A172 (cell line): Measurements from ENCODE around the gene ANKRD31. TPM values are rescaled to one million over a fixed set of nuclear protein-coding genes. Genes with fewer than 3 reads are reported as not detected.
"Not testable (repeated sequence)": the region's sequence is repeated elsewhere in the genome, so short reads cannot be mapped to it uniquely, and the experiment has no call there.

Experiments
- DNase-seq: peaks from one replicate; pipeline ENCODE4 v3.0.0-alpha.2; 2015; ENCODE audit warnings: low spot score
- total RNA-seq: library from RNA; depleted of rRNA; stranded (reverse); fragments of >200 nt; shearing (Covaris generic); gene quantifications from 2 replicates; pipeline ENCODE4 v1.2.3, GENCODE V29; 2014

ANKRD31 gene
- total RNA-seq, 1 experiment from 2014 or later, result not detected

DNA sequence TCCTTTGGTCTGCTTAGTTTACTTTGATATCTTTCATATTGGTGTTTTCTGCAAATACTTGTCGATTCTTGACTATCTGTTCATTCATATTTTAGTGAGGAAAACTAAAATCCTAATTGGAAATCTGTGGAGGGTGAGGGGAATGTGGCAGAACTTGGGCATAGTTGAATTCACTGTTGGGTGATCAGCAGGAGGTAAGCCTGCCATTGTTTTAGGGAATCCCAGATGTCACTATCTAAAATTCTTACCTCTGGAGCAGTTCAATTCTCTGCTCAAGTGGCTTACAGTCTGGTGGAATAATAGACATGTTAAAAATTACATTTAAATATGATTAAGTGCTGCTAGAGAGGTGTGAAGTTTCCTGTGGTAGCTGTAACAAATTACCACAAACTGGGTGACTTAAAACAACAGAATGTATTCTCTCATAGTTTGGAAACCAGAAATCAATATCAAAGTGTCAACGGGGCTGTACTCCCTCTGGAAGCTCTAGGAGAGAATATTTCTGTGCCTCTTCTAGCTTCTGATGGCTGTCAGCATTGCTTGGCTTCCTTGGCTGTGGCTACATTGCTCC, 94.0 kb downstream of the ANKRD31 start:
- no peak for DNase-seq

DNA sequence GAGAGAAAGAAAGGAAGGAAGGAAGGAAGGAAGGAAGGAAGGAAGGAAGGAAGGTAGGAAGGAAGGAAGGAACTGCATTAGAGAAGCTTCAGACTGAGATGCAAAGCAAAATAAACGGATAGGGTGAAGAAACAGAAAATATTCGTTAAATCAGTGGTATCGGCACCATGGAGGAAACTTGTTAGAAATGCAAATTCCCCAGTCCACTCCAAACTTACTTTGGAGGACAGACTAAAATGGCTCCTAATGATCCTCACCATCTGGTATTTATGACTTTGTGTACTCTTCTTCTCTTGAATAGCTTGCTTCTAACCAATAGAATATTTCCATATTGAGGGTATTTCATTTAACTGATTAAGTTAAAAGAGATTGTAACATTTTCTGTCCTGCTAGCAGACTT, 96.4 kb downstream of the ANKRD31 start:
- no peak for DNase-seq

DNA sequence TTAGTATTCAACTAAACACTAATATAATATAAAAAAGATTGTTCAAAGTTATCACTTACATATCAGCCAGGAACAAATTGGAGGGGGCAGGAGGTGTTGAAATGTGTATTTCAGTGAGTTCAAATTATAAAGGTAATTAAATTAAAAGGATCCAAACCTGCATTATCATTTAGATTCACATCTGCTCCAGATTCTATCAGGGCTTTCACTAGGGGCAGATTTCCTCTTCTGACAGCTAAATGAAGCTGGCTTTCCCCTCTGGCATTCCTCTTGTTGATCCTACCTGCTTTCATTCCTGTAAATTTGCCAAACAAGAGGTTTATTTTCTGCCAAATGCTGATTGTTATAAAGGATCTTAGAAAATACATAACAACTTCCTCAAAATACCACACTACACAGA, 98.0 kb downstream of the ANKRD31 start:
- no peak for DNase-seq

DNA sequence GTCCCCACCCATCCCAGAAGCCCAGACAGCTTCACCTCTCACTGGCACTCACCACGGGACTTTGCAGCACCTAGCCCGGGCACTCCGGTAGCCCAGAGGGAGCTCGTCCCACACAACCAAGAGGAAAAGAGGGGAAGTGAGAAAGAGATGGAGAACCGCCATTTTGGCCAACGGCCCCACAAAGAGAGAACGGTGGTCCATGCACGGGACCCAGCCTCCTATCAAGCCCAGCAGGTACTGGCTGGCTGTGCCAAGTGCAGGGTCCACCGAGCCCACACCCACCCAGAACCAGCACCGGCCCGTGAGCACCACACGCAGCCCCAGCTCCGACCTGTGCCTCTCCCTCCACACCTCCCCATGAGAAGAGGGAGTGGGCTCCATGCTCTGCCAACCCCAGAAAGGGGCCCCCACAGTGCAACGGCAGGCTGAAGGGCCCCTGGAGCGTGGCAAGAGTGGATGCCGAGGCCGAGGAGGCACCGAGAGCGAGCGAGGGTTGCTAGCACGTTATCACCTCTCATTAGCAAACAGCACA, 105.8 kb downstream of the ANKRD31 start:
- no peak for DNase-seq

DNA sequence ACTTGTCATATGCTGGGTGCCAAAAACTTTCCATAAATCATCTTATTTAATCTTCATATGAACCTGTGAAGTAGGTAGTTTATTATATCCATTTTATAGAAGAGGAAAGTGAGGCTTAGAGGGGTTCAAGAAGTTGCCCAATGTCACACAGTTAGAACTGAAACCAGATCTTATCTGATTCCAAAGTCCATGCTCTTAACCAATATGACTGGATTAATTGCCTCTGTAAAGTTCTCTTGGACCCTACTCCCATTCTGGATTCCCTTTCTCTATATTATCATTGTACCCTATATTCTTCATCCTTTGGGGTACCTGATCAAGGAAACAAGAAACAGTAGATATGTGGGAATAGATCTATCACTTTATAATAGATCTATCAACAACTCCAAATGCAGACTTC, 119.8 kb downstream of the ANKRD31 start:
- DNase-seq, result no peak

DNA sequence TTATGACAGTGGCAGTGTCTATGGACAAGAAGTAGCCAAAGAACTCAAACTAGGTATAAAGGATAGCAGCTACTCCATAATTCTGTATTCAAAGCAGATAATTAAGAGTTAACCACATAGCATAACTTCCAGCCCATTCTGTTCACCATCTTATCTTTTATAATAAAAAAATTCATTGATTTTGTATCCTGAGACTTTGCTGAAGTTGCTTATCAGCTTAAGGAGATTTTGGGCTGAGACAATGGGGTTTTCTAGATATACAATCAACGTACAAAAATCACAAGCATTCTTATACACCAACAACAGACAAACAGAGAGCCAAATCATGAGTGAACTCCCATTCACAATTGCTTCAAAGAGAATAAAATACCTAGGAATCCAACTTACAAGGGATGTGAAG, 122.4 kb downstream of the ANKRD31 start:
- peak; percentile 21 for DNase-seq

DNA sequence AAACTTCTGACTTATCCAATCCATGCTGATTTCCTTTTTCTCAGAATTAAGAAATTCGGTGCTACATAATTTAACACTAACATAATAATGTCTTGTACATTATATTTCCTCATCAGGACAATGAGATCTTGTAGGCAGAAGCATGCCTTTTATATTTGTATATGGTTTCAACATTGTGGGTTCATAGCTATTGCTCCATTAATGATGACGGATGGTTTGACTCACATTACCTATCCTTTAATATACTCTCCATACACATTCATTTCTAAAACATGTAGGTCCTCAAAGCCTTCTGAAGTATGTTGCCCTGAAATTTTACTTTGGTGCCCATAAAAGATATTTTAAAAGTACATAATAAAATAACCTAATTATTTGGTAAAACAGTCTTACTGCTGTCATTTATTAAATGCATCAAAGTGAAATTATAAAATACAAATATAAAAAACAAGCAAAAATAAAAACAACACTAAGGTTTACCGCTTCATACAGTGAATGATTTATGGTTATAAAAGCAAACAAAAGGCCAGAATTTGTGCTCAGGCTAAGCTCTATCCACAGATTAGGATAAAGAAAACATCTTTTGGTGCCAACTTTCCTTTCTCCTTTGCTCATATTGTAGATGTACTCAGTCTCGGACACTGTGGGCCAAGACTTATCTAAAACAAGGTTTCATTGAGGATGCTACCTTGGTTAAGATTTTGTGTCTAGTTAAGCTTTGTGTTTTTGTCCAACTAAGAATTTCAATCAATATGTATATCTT, 123.1 kb downstream of the ANKRD31 start:
- DNase-seq, result no peak

DNA sequence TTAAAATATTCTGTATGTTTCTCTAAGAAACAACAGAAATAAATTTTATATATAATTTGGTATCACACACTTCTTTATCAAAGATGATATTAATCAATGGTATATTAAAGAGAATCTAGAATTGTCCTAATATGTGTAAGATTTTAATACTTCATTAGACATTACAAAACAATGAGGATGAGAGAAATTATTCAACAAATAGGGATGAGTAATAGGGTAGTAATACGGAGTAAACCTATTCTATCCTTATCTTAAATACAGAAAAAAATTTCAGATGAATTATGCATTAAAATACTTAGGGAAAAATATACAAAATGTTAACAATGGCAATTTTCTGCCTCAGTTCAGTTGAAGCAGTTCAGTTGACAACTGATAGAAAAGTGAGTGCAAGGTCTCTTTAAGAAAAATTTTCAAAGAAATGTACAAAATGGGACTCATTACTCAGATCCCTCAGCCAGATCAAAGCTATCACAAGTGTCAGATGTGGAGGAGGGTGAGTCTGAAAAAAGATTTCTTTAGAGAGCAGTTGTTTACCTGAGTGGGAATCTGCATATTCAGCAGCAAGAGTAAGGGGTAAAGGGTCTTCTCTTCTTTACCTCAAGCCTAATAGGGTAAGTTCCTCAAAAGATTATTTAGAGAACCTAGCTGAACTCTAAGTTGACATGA, 127.6 kb downstream of the ANKRD31 start:
- no peak for DNase-seq

DNA sequence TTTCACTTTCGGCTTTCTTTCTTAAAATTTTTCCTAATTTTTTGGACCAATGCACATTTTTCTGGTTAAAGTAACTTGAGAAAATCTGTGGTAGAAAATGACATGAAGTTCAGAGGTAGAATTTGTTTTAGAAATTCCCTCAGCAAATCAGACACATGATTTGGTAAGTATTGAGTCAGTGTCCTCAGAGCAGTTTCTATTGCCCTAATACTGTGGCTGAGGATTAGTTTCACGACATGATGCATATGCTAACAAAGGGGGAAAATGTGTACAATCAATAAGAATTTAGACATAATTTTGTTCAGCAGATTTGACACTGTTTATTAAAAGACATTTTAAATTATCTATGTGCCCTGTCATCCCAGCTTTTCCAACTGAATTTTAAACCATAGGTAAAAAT, 128.2 kb downstream of the ANKRD31 start:
- no peak for DNase-seq

DNA sequence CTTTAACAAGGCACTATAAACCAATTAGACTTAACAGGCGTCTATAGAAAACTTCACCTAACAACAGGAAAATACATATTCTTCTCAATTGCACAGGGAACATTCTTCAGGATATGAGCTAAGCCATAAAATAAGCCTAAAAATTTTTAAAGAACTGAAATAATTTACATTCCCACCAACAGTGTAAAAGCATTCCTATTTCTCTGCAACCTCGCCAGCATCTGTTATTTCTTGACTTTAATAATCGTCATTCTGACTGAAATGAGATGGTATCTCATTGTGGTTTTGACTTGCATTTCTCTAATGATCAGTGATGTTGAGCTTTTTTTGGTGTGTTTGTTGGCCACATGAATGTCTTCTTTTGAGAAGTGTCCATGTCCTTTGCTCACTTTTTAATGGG, 140.7 kb downstream of the ANKRD31 start:
- peak; percentile 18 for DNase-seq

DNA sequence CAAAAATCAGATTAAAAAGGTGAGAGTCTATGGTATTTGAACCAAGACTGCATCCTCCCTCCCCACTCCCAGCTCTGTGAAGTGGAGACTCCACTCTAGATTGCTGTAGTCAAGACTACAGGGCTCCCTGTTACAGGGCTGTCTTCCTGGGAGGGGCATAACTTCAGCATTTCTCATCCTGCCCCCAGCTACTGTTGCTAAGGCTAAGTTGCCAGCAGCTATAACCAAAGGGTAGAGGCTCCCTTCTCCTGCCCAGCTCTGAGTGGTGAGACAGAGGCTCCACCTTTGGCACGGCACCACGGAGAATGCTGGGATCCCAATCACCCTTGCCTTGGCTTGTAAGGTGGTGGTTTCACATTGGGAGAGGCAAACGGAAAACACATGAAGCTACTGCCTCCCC, 145.1 kb downstream of the ANKRD31 start:
- peak; percentile 63 for DNase-seq

DNA sequence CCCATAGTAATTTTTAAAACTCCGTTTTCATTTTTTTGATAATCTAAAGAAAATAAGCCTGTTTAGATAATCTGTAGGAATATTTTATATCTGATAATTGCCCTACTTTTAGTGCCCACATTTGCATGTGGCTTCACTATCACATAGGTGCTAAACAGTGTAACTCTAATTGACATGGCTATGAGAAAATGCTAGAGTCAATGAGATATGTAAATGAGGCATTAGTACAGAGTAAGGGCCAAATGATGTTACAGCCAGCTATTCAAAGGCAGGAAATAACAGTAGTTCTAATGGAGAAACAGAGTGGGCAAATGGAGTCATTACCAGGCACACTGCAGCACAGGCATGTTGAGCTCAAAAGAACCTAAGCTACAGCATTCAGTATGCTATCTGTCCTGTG, 147.0 kb downstream of the ANKRD31 start:
- no peak for DNase-seq

DNA sequence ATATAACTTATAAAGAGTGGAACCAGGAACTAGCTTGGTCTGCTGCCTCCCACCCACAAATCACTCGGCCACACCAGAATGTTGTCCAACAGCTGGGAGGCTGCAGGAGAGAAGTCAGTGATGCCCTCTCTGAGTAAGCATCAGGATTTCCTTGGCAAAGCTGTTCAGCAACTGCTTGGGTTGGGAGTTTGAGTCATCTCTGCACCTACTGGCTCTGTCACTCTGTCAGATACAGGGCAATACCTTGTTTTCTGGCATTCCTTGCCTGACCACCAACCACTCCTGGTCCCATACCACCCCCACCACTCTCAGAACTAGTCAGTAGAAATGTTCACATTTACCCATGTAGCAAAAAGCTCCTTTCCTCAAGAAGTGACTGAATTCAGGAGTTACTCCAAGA, 147.5 kb downstream of the ANKRD31 start:
- DNase-seq, result peak; percentile 4

DNA sequence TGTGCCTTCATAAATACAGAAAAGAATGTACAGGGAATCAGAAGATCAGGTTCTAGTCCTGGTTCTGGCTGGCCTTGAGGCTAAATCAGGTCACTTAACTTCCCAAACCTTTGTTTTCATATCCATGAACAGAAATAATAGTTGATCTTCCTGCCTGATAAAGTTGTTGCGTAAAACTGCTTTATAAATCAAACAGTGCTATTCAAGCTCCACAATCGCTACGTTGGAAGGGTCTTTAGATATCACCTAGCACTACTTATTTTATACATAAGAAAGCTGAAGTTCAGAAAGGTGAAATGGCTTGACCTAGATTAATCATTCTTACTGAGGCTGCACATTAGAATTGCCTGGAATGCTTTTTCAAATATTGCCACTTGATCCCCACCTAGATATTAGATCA, 148.0 kb downstream of the ANKRD31 start:
- DNase-seq, result no peak

DNA sequence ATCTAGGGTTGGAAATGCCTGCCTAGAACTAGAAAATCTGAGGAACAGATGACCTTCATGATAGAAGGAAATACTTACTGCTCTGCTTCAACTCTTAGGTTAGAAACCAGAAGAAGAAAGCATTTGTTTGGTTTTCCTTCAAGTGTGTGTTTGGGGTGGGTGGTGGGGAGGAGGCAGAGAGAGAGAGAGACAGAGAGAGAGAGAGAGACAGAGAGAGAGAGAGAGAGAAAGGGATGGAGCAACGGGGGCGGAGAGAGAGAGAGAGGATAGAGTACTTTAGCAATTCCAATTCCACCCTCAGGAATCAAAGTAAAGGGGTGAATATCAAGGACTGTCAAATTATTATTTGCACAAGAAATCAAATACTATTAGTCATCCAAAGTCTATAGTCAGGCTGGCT, 155.2 kb downstream of the ANKRD31 start:
- no peak for DNase-seq

DNA sequence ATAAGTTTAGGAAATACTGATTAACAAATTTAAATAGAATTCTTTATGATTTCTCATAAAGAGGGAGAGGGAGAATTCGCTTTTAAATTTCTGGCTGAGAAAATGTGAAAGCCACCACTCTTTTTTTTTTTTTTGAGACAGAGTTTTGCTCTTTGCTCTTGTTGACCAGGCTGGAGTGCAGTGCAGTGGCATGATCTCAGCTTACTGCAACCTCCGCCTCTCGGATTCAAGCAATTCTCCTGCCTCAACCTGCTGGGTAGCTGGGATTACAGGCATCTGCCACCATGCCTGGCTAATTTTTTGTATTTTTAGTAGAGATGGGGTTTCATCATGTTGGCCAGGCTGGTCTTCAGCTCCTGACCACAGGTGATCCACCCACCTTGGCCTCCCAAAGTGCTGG, 157.3 kb downstream of the ANKRD31 start:
- not testable (repeated sequence) for DNase-seq

DNA sequence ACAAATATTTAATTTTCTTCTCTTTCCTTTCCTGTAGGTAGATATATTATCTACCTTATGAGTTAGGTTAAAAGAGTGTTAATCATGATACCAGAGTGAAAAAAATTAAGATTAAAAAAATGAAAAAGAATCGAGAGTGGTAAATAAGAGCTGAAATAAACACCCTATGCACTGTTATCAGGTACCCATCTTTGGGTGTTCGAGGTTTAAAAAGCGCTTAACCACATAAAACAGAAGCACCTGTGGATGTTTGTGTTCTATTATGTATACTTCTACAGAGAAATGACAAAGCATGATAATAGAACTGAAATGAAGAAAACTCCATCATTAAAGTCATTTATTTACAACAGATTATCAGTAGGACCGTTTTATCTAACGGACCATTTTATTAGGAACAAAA, 158.7 kb downstream of the ANKRD31 start:
- no peak for DNase-seq

DNA sequence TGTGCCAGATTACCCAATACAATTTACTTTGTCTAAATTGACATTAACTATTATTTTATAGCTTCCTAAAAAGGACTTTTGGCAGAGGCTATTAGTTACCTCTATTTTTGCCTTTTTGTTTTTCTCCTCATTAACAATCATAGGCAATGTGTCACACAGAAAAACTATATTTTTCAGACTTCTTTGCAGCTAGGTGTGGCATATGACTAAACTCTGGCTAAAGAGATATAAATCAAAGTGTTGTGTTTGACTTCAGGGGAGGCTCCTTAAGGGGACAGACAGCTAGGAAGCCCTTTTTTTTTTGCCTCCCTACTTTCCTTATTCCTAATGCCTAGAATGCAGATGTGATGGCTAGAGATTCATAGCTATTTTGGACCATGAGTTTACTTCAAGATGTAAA, 164.6 kb downstream of the ANKRD31 start:
- DNase-seq, result peak; percentile 28

DNA sequence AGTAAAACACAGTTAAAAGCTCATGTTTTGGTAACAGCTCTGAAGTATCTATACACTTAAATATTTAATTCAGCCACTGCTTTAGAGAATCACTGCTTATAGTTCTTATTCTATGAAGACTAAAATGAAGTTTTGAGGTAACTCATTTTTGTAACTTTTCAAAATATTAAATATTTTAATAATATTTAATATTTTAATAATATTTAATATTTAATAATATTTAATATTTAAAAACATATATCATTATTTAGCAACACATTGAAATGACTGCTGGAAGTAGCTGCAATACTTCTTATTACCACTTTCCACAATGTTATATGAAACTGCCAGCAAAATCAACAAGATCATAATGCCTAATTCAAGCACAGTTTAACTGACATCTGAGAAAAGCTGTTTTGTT, 165.6 kb downstream of the ANKRD31 start:
- DNase-seq, result no peak

DNA sequence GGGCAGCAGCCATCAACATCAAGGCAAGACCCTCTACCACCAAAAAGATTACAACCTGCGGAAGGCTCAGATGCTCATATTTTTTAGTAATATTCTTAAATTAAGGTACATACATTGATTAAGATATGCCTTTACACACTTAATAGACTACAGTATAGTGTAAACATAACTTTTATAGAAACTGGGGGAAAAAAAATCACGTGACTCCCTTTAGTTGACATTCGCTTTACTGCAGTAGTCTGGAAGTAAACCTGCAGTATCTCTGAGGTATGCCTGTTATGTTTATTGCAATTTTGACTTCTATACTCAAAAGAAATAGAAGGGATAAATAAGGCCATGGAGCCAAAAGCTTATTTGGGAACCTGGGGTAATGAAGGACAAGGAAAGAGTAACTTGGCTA, 169.2 kb downstream of the ANKRD31 start:
- DNase-seq, result no peak

DNA sequence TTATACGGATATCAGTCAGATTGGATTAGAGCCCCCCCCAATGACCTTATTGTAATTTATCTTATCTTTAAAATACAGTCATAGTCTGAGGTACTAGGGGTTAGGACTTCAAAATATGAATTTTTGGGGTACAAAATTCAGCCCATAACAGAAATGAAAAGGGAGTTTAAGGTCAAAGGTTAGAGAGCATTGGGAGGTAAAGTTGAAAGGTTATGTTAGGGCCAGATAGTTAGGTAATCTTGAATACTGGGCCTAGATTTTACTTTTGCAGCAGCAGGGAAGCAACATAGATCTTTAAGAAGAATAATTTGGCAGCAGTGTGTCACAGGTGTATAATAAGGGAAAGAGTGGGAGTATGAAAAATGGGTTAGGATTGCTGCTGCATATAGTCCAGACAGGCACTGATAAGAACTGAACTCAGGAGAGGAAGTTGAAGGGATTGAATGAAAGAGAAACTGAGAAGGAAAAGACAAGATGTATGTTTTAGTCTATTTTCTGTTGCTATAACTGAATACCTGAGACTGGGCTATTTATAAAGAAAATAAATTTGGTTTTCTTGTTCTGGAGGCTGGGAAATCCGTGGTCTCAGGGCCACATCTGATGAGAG, 173.7 kb downstream of the ANKRD31 start:
- no peak for DNase-seq

DNA sequence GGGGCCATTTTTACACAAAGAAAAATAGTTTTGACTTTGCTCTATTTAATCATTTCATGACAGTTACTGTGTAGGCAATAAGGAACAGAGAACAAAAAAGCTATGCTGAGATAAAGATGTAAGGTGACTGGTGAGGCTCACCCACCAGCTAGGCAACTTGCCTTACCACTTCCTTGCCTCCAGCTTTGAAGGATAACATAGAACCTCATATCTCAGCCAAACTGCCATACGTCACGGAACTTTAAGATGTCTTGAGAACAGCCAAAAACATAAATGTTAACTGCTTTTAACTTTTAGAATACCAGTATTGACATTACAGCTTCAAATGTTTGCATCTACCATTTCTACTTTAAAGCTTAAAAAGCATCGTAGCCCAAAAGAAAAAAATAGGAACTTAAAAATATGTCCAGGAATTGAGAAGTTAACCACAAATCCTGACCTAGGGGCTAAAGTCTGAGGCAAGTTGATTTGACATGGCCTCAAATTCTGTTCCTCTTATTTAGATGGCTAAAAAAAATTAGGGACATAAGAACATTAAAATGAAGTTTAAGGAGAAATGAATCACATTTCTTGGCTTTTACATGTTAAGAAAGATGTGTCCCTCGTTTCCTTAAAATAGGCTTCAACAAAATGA, 176.6 kb downstream of the ANKRD31 start:
- DNase-seq, result no peak
